H9 (cell line): Measurements from ENCODE around the gene FARP1. TPM values are rescaled to one million over a fixed set of nuclear protein-coding genes. Genes with fewer than 3 reads are reported as not detected.

Source experiments
- DNase-seq: peaks from one replicate; pipeline ENCODE4 v3.0.0-alpha.2; 2017
- H2AFZ ChIP-seq: one replicate; pipeline ENCODE4 v1.6.1; 2013; ENCODE audit warnings: mild to moderate bottlenecking, low read length, control low read depth, moderate library complexity
- H2AK5ac ChIP-seq: 2 replicates; pipeline ENCODE4 v1.6.1; 2013; ENCODE audit warnings: low read length, control low read depth, mixed read lengths; ENCODE audit not compliant: insufficient read length
- H2BK120ac ChIP-seq: one replicate; pipeline ENCODE4 v1.6.1; 2013; ENCODE audit warnings: low read depth, mild to moderate bottlenecking, low read length, control low read depth, inconsistent platforms; ENCODE audit not compliant: poor library complexity, severe bottlenecking
- H2BK12ac ChIP-seq: 2 replicates; pipeline ENCODE4 v1.6.1; 2013; ENCODE audit warnings: low read length, control low read depth, mixed read lengths, low read depth; ENCODE audit not compliant: insufficient read length
- H2BK15ac ChIP-seq: 2 replicates; pipeline ENCODE4 v1.6.1; 2013; ENCODE audit warnings: low read depth, low read length, control low read depth
- H2BK20ac ChIP-seq: one replicate; pipeline ENCODE4 v1.6.1; 2013; ENCODE audit warnings: low read depth, mild to moderate bottlenecking, low read length, control low read depth, inconsistent platforms; ENCODE audit not compliant: poor library complexity, severe bottlenecking
- H2BK5ac ChIP-seq: 2 replicates; pipeline ENCODE4 v1.6.1; 2013; ENCODE audit warnings: low read length, control low read depth, mixed read lengths; ENCODE audit not compliant: insufficient read length
- H3K14ac ChIP-seq: 2 replicates; pipeline ENCODE4 v1.6.1; 2013; ENCODE audit warnings: low read length, control low read depth; ENCODE audit not compliant: insufficient read depth
- H3K18ac ChIP-seq: 2 replicates; pipeline ENCODE4 v1.6.1; 2013; ENCODE audit warnings: low read depth, mild to moderate bottlenecking, mixed read lengths, low read length, control low read depth; ENCODE audit not compliant: insufficient read length
- H3K23ac ChIP-seq: 2 replicates; pipeline ENCODE4 v1.6.1; 2013; ENCODE audit warnings: low read length, control low read depth, mixed read lengths, low read depth; ENCODE audit not compliant: insufficient read length
- H3K23me2 ChIP-seq: 2 replicates; pipeline ENCODE4 v1.6.1; 2013; ENCODE audit warnings: low read depth, mild to moderate bottlenecking, mixed read lengths, low read length, control low read depth; ENCODE audit not compliant: insufficient read length, poor library complexity, severe bottlenecking
- H3K27ac ChIP-seq: 2 replicates; pipeline ENCODE4 v1.5.1; 2013; ENCODE audit warnings: low read length, control low read depth, mixed read lengths, low read depth; ENCODE audit not compliant: insufficient read length
- H3K27me3 ChIP-seq: 2 replicates; pipeline ENCODE4 v1.6.1; 2013; ENCODE audit warnings: low read length, control low read depth, inconsistent platforms; ENCODE audit not compliant: insufficient read depth
- H3K4ac ChIP-seq: 2 replicates; pipeline ENCODE4 v1.6.1; 2013; ENCODE audit warnings: low read depth, mild to moderate bottlenecking, control low read depth, inconsistent platforms, low read length, moderate library complexity
- H3K4me1 ChIP-seq: 2 replicates; pipeline ENCODE4 v1.6.1; 2013; ENCODE audit warnings: low read length, control low read depth, inconsistent platforms; ENCODE audit not compliant: insufficient read depth
- H3K4me2 ChIP-seq: 2 replicates; pipeline ENCODE4 v1.6.1; 2013; ENCODE audit warnings: low read length, control low read depth, mixed read lengths; ENCODE audit not compliant: insufficient read length, insufficient read depth
- H3K56ac ChIP-seq: 2 replicates; pipeline ENCODE4 v1.6.1; 2013; ENCODE audit warnings: low read depth, mild to moderate bottlenecking, mixed read lengths, low read length, control low read depth; ENCODE audit not compliant: insufficient read length
- H3K79me1 ChIP-seq: 2 replicates; pipeline ENCODE4 v1.6.1; 2013; ENCODE audit warnings: low read depth, mild to moderate bottlenecking, moderate library complexity, low read length, control low read depth, inconsistent platforms; ENCODE audit not compliant: insufficient read depth, poor library complexity, severe bottlenecking
- H3K79me2 ChIP-seq: 2 replicates; pipeline ENCODE4 v1.6.1; 2013; ENCODE audit warnings: low read length, control low read depth, inconsistent platforms; ENCODE audit not compliant: insufficient read depth
- H3K9ac ChIP-seq: 2 replicates; pipeline ENCODE4 v1.6.1; 2013; ENCODE audit warnings: low read length, control low read depth, mixed read lengths; ENCODE audit not compliant: insufficient read length; ENCODE audit errors: extremely low read depth
- H3K9me3 ChIP-seq: one replicate; pipeline ENCODE4 v1.6.1; 2013; ENCODE audit warnings: low read depth, low read length, inconsistent platforms; ENCODE audit not compliant: control insufficient read depth
- H3T11ph ChIP-seq: one replicate; pipeline ENCODE4 v1.6.1; 2013; ENCODE audit warnings: mild to moderate bottlenecking, low read length, control low read depth, inconsistent platforms
- H4K20me1 ChIP-seq: one replicate; pipeline ENCODE4 v1.6.1; 2013; ENCODE audit not compliant: control insufficient read depth, insufficient read length, insufficient read depth
- H4K5ac ChIP-seq: 2 replicates; pipeline ENCODE4 v1.6.1; 2013; ENCODE audit warnings: low read depth, mild to moderate bottlenecking, mixed read lengths, low read length, control low read depth; ENCODE audit not compliant: insufficient read length
- H4K8ac ChIP-seq: replicated peaks from 2 replicates; pipeline ENCODE4 v1.6.1; 2013; ENCODE audit warnings: low read length, control low read depth, mixed read lengths, low read depth; ENCODE audit not compliant: insufficient read length
- H4K91ac ChIP-seq: 2 replicates; pipeline ENCODE4 v1.6.1; 2013; ENCODE audit warnings: low read depth, mild to moderate bottlenecking, moderate library complexity, mixed read lengths, low read length, control low read depth; ENCODE audit not compliant: insufficient read length
- H3K27ac Mint-ChIP-seq, 3 experiments: 2 replicates in 2 of 3; 3 replicates in 1 of 3; pipeline ENCODE4 v1.8.0; 2020 to 2021; ENCODE audit warnings: mixed read lengths in 3 of 3, mild to moderate bottlenecking in 1 of 3, moderate library complexity in 1 of 3
- H3K27me3 Mint-ChIP-seq: 2 replicates; pipeline ENCODE4 v1.8.0; 2021; ENCODE audit warnings: low read depth, mild to moderate bottlenecking, moderate library complexity, mixed read lengths
- H3K36me3 Mint-ChIP-seq, 3 experiments: 2 replicates in 2 of 3; 3 replicates in 1 of 3; pipeline ENCODE4 v1.8.0; 2020 to 2021; ENCODE audit warnings: low read depth in 3 of 3, mixed read lengths in 3 of 3; ENCODE audit not compliant: insufficient read depth in 1 of 3
- H3K4me1 Mint-ChIP-seq, 2 experiments: 2 replicates each; pipeline ENCODE4 v1.8.0; 2020; ENCODE audit warnings: mixed read lengths in 2 of 2
- H3K4me3 Mint-ChIP-seq, 2 experiments: 2 replicates in 1 of 2; 3 replicates in 1 of 2; pipeline ENCODE4 v1.8.0; 2020 to 2021; ENCODE audit warnings: mild to moderate bottlenecking in 2 of 2, mixed read lengths in 2 of 2, moderate library complexity in 1 of 2
- H3K9me3 Mint-ChIP-seq, 2 experiments: 2 replicates in 1 of 2; 3 replicates in 1 of 2; pipeline ENCODE4 v1.8.0; 2020; ENCODE audit warnings: mild to moderate bottlenecking in 2 of 2, mixed read lengths in 2 of 2, moderate library complexity in 1 of 2
- WGBS: extraction: QIAGEN DNeasy Blood & Tissue Kit; methylation state at CpG from one replicate; pipeline ENCODE4 v1.1.7; 2013; ENCODE audit warnings: missing lambda C conversion rate, low lambda C conversion rate, mixed read lengths; ENCODE audit not compliant: insufficient read length; ENCODE audit errors: extremely low coverage; 5-methylcytosine and 5-hydroxymethylcytosine counted together
- total RNA-seq: library from RNA; stranded (reverse); gene quantifications from 2 replicates; pipeline ENCODE4 v1.2.1, GENCODE V29; 2021
- TF ChIP-seq, protein P1 (sequence below): fragments of 200-600 bp; sonication (generic); conservative IDR thresholded peaks from 3 replicates; pipeline ENCODE4 v1.8.0; 2021; ENCODE audit warnings: antibody characterized with exemption, mild to moderate bottlenecking

FARP1 gene
- total RNA-seq, 1 experiment from 2014 or later, result 95.9 TPM

GRCh38 chr13:98297745-98298144 lies 154.9 kb downstream of the FARP1 start:
- no peak overlapping the region for H2BK5ac ChIP-seq
- H4K5ac ChIP-seq, result no peak overlapping the region

More at GRCh38 chr13:98297745-98298144, 154.9 kb downstream of the FARP1 start:
- Histone ChIP-seq H3K18ac (no peak overlapping the region), H3K23me2 (no peaks in the 10 kb centered on the region), H3K79me2 (no peaks in the 10 kb centered on the region; the same call in 1 of the 2 replicates), H2BK15ac (no peak overlapping the region), H3K14ac (no peak overlapping the region), H3K4ac (no peak overlapping the region), H3K4me1 (peaks cover 5% of the 10 kb centered on the region; the same call in 1 of the 2 replicates), H2BK12ac (no peak overlapping the region), H4K20me1 (no peaks in the 10 kb centered on the region), H3K9me3 (no peaks in the 10 kb centered on the region), H2AK5ac (no peak overlapping the region), H4K8ac (no peak overlapping the region), H3K27me3 (no peaks in the 10 kb centered on the region), H3K27ac (no peak overlapping the region), H2AFZ (no peak overlapping the region), H3K23ac (no peak overlapping the region), H3K56ac (no peak overlapping the region), H2BK20ac (no peak overlapping the region), H3K79me1 (peaks cover 3% of the 10 kb centered on the region), H4K91ac (no peak overlapping the region), H3T11ph (no peak overlapping the region), H3K4me2 (no peak overlapping the region), H3K9ac (no peak overlapping the region), H2BK120ac (no peak overlapping the region)
- TF ChIP-seq, protein P1, sequence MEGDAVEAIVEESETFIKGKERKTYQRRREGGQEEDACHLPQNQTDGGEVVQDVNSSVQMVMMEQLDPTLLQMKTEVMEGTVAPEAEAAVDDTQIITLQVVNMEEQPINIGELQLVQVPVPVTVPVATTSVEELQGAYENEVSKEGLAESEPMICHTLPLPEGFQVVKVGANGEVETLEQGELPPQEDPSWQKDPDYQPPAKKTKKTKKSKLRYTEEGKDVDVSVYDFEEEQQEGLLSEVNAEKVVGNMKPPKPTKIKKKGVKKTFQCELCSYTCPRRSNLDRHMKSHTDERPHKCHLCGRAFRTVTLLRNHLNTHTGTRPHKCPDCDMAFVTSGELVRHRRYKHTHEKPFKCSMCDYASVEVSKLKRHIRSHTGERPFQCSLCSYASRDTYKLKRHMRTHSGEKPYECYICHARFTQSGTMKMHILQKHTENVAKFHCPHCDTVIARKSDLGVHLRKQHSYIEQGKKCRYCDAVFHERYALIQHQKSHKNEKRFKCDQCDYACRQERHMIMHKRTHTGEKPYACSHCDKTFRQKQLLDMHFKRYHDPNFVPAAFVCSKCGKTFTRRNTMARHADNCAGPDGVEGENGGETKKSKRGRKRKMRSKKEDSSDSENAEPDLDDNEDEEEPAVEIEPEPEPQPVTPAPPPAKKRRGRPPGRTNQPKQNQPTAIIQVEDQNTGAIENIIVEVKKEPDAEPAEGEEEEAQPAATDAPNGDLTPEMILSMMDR, result no peak
- H3K36me3 Mint-ChIP-seq, result no peaks in the 10 kb centered on the region; a peak in 1 of 7 replicates
- DNase-seq, result no peak
- no CpG with 5 or more reads among the region's 9 CpGs for WGBS
- H3K4me3 Mint-ChIP-seq, result no peak overlapping the region
- H3K27me3 Mint-ChIP-seq, result no peaks in the 10 kb centered on the region; the same call in 1 of the 2 replicates
- peaks cover 35 to 39% of the 10 kb centered on the region in 2 experiments for H3K4me1 Mint-ChIP-seq
- H3K9me3 Mint-ChIP-seq, result no peaks in the 10 kb centered on the region
- no peak overlapping the region for H3K27ac Mint-ChIP-seq
